Stimulated activated naive CD8-positive, alpha-beta T cell treated with anti-CD3 and anti-CD28 coated beads, Interleukin-15, Interleukin-2, amounts not matched to agents 100 U/mL and 50 U/mL, for 24 hours (primary cell): ENCODE data around the gene WIPF3.
"Not testable (repeated sequence)": the region's sequence is repeated elsewhere in the genome, so short reads cannot be mapped to it uniquely, and the experiment has no call there.

Experiments used
- ATAC-seq: fragments of 150-1000 bp; cut with Tn5 transposase; one replicate; pipeline ENCODE4 v1.10.0; 2021
- DNase-seq: peaks from one replicate; pipeline ENCODE4 v3.0.0; 2021

Gene WIPF3

DNA sequence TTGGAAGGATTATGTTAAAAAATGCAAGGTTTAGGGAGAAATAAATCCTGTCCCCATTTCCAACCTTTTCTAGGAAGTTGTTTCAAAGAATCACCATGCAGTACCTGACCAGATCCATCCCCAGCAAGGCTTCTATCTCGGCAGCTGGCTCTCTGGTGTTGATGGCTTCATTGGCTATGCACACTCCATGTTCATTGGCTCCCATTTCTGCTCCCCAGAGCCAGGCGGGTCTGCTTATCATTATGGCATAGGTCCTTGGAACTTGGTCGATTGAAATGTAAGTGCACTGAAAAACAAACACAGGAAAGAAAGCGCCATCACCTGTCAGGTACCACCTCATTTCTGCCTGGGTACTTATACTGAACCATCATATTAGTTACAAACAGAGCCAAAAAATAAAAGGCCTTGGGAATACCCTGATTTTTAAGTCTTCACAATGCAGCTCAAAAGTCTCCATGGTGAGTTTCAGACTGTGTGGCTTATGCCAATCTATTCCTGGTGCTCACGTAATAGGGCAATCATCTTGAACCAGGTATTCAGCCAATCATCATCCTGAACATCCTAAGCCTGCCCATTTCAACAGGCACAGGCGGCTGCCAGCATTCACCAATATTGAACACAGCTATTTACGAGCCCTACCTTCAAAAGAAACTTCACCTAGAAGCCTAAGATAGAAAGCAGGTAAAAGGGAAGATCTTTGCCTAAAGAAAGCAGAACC is 148.9 kb downstream of the WIPF3 start:
- DNase-seq (no peak), ATAC-seq (no peak)

DNA sequence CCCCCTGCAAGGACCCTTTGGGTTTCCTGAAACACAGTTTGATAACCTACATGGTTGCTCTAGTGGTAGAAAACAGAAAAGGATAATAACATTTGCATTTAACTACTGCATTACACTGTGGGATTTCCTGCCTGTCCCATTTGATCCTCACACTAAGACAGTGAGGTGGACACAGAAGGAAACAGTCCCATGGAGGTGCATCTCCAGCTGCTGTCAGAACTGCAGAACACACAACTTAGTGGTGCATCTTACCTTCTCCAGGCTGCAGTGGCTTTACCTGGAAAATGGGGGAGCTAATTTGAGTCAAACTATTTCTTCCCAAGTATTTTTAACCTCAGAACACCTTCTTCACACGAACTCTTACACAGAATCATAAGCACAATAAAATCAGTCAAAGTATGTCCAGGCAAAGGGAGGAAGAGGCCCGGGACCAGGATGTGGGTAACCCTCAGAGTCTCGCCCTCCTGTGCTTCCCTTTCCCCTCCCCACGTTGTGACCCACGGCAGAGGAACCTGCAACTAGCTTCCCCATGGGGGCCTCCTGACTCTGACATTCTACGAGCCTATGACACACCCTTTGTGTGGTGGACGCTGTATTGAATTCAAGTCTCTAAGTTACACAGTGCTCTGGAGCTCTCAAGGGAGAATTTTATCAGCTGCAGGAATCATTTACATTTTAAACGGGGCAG is 149.6 kb downstream of the WIPF3 start:
- DNase-seq (peak; percentile 24), ATAC-seq (peak; percentile 88)

- DNase-seq (no peak), ATAC-seq (no peak)
Measured at GRCh38 chr7:29956487-29956836, 150.2 kb downstream of the WIPF3 start.

DNA sequence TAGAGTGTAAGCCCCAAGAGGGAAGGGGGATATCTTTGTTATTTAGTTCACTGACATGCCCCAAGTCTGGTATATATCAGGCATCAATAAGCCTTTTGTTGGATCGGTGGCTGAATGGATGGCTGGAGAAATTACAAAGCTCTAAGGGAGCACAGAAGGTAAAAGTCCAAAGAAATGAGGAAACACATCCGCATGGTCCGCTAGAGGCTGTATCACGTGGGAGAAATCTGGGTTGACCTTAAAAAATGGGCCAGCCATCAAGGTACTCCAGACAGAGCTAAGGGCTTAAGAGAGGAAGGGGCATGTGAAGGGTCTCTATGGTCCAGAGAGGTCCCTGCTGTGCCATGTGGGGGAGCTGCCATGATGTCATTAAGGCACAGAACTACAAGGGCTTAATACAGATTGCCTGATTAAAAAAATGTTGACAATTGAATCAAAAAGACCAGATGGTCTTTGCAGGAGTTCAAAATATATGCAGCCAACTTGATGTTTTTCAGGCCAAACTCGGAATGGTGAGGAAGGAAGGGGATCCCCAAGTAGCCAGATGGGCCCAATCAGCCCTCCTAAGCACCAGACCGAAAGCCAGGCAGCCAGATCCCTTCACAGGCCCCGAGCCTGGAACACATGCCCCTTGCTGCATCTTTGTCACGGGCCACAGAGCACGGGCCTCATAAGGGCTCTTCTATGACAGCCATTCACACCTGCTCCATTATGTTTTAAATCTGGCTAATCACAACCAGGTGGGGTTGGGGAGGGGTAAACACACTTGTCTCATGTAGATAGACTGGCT is 151.4 kb downstream of the WIPF3 start:
- no peak for ATAC-seq
- no peak for DNase-seq

DNA sequence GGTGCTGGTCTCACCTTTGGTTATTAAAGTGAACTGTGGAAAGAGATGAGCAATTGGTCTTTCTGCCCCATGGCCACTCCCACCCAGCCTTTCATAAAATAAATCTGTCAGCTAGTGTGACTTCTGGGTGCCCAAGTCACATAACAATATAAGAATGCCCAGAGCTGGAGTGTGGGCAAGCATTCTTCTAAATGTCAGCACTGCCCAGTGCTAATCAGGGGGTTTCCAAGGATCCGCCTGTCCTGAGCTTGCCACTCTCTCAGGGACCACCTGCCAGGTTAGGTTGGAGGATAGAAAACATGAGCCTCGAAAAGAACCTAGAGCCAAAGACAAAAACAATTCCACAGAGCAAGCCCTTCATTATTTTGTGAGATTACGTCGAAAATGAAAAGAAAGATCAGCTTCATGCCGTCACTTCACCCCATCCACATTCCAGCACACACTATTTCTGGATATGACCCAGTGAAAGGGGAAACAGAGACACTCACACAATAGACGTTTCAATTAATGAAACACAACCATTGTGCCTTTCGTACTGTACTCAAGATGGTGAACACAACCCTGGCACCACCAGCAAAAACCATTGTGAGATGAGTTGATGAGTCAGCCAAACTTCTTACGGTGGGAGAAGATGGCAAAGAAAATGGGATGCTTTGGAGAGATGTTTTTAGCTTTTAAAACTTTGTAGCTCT is 152.5 kb downstream of the WIPF3 start:
- DNase-seq (no peak), ATAC-seq (no peak)

- DNase-seq, ATAC-seq: not testable (repeated sequence)
Measured at GRCh38 chr7:29961611-29962010, 155.3 kb downstream of the WIPF3 start.

DNA sequence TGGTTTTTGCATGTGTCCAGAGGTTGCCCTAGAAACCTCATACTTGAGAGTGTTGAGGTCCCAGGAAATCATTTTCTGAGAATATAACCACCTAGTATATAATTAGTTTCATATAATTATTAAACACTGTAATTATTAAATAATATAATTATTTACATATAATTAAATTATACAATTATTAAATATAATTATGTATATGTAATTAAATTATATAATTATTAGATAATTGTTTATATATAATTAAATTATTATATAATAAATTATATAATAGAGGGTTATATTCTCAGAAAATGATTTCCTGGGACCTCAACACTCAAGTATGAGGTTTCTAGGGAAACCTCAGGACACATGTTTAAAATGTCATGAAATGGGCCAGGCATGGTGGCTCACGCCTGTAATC is 155.7 kb downstream of the WIPF3 start:
- no peak for DNase-seq

GRCh38 chr7:29965030-29965429 is 158.7 kb downstream of the WIPF3 start:
- ATAC-seq: no peak

More for the DNA sequence above, 155.7 kb downstream of the WIPF3 start:
- ATAC-seq: no peak

More at GRCh38 chr7:29965030-29965429, 158.7 kb downstream of the WIPF3 start:
- no peak for DNase-seq
